H1 (cell line): ENCODE measurements around the gene GJC2. TPM values are rescaled to one million over a fixed set of nuclear protein-coding genes. Genes with fewer than 3 reads are reported as not detected.

Experiments
- JUND ChIP-seq: IDR thresholded peaks from 2 replicates; pipeline ENCODE4 v1.6.1; 2011; ENCODE audit warnings: mild to moderate bottlenecking, improper control_type of control experiment, low read length
- PHF8 ChIP-seq: fragments of 200-600 bp; sonication (generic); conservative IDR thresholded peaks from 2 replicates; pipeline ENCODE4 v1.7.1; 2012; ENCODE audit warnings: low read depth, mild to moderate bottlenecking, inconsistent platforms, low read length, moderate library complexity
- POU5F1 ChIP-seq: IDR thresholded peaks from 2 replicates; pipeline ENCODE4 v1.6.1; 2011; ENCODE audit warnings: low read depth, mild to moderate bottlenecking, low read length, moderate library complexity
- RFX5 ChIP-seq: IDR thresholded peaks from 2 replicates; pipeline ENCODE4 v1.6.1; 2011; ENCODE audit warnings: low read depth, low read length, improper control_type of control experiment, borderline replicate concordance
- SP1 ChIP-seq: IDR thresholded peaks from 2 replicates; pipeline ENCODE4 v1.6.1; 2011; ENCODE audit warnings: low read depth, low read length
- polyA plus RNA-seq, 7 experiments: library from polyadenylated mRNA; depleted of rRNA in 3 of 7; stranded (reverse) in 5 of 7; unstranded in 2 of 7; fragments of >200 nt in 5 of 7; fragments of 200-250 nt in 2 of 7; gene quantifications; 1 replicate in 5 of 7; 2 replicates in 1 of 7; 4 replicates in 1 of 7; pipeline versions ENCODE4 v1.2.1 to v1.2.3, GENCODE V29; 2011 to 2013; ENCODE audit warnings: missing spikeins in 2 of 7, mixed read lengths in 2 of 7
- total RNA-seq: library from RNA; stranded (reverse); fragmentation: NEBNext Ultra II Directional; extraction: Animal tissue kit (Norgen Biotek cat#: 25700); gene quantifications from 2 replicates; pipeline ENCODE4 v1.2.1, GENCODE V29; 2021
- TF ChIP-seq, protein P1 (sequence below): IDR thresholded peaks from 2 replicates; pipeline ENCODE4 v1.6.1; 2011; ENCODE audit warnings: low read depth, mild to moderate bottlenecking, low read length; ENCODE audit not compliant: insufficient read depth

Gene GJC2
- total and polyA plus RNA-seq, 2 of the 8 experiments (the other 6 are each of a cell fraction or from before 2014, with no cell fraction given): 0.17 to 0.54 TPM

DNA sequence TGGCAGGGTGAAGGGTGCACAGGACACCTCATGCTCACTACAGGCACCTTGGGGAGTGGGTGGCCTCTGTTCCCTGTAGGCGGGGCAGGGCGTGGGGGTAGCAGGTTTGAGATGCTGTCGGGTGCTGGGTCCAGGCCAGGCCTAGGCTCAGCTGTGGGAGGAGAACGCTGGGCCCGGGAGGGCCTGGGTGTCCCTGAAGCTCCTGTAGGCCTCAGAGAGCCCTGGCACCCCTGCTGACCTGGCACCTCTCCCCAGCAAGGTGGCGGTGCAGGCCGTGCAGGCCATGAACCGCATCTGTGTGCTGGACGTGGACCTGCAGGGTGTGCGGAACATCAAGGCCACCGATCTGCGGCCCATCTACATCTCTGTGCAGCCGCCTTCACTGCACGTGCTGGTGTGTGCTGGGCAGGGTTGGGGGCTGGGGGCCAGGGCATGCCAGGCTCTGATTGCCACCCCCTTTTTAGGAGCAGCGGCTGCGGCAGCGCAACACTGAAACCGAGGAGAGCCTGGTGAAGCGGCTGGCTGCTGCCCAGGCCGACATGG, 2.5 kb upstream of the GJC2 start (continued):
- TF ChIP-seq, protein P1, sequence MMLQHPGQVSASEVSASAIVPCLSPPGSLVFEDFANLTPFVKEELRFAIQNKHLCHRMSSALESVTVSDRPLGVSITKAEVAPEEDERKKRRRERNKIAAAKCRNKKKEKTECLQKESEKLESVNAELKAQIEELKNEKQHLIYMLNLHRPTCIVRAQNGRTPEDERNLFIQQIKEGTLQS: no peak
- TF ChIP-seq JUND: no peak
- no peak for TF ChIP-seq PHF8
- TF ChIP-seq RFX5: no peak
- TF ChIP-seq SP1: no peak
- TF ChIP-seq POU5F1: no peak
